Measurements from ENCODE around the gene ICAM3. TPM values are rescaled to one million over a fixed set of nuclear protein-coding genes. Genes with fewer than 3 reads are reported as not detected.

Gene ICAM3
- total and polyA plus RNA-seq, 10 of the 15 experiments (the other 5 are each of a cell fraction or from before 2014, with no cell fraction given): 5.5 to 152 (median 90.7) TPM

- RAD21 ChIA-PET (ENCODE audit: unreplicated experiment): interaction anchor here (0.6 to 1.7 kb wide), 3 partner anchors 16 to 156 kb away, joined by 3 read pairs; partner anchors contain the start of gene RAVER1
- H3K36me3 ChIP-seq (ENCODE audit: control insufficient read depth in 2 of 2, insufficient read depth in 2 of 2, low read length in 1 of 2): peaks cover 0 to 32% of the 10 kb centered on the region in 2 experiments; a peak in 3 of 4 replicates
- no peak for ATAC-seq
- WGBS (ENCODE audit: insufficient coverage, insufficient replicate concordance, low lambda C conversion rate, missing lambda C conversion rate): 86% methylated on average over 14 of the region's 15 CpGs
- FAIRE-seq: no peak
- H3K79me2 ChIP-seq (ENCODE audit: control insufficient read depth, insufficient read depth, low read length): peaks cover 6% of the 10 kb centered on the region
- no peak overlapping the region for H3K4me3 ChIP-seq
- no peaks in the 10 kb centered on the region for H3K9me3 ChIP-seq (replicated peaks; ENCODE audit: control insufficient read depth, insufficient read depth, low read length)
- POLR2A ChIA-PET: no interaction called here
- SMC1A ChIA-PET (ENCODE audit: uncharacterized antibody, unreplicated experiment): no interaction called here
- H3K4me1 ChIP-seq (ENCODE audit: control insufficient read depth, insufficient read depth, low read length): peaks cover 5% of the 10 kb centered on the region
- DNase-seq (ENCODE audit: low read depth, low spot score): no peak
- no peak overlapping the region for H3K27ac ChIP-seq (ENCODE audit: control insufficient read depth, insufficient read depth)
- H3K4me2 ChIP-seq (ENCODE audit: control insufficient read depth, insufficient read depth): no peak overlapping the region
- no peaks in the 10 kb centered on the region for H4K20me1 ChIP-seq (ENCODE audit: control insufficient read depth, insufficient read depth)
- in situ Hi-C loops (cut with MboI) (no loop called here), intact Hi-C loops (cut with micrococcal nuclease; ENCODE audit: unreplicated experiment) (no loop called here)
- H3K27me3 ChIP-seq (replicated peaks in 1 of 2; ENCODE audit: control insufficient read depth in 2 of 2, insufficient read depth in 2 of 2, low read length in 1 of 2): no peaks in the 10 kb centered on the region
- CTCF ChIA-PET: interaction anchor here (0.6 kb wide), 1 partner anchor 18 kb away, joined by 3 read pairs; no protein-coding TSS in a partner anchor
- no peak overlapping the region for H2AFZ ChIP-seq (ENCODE audit: control insufficient read depth, low read depth, low read length)
- BruUV-seq (replicated peaks): no TSS peak
- no peak overlapping the region for H3K9ac ChIP-seq (ENCODE audit: control insufficient read depth, insufficient read depth, low read length)
- no peak for TF ChIP-seq CEBPB (IDR thresholded peaks at IDR 0.05; ENCODE audit: borderline replicate concordance in 1 of 2, low read depth in 2 of 2, low read length in 2 of 2)
- no peak for TF ChIP-seq POU2F2 (IDR thresholded peaks at IDR 0.05; ENCODE audit: borderline replicate concordance, low read depth, low read length)
- TF ChIP-seq ZNF384 (IDR thresholded peaks at IDR 0.05; ENCODE audit: borderline replicate concordance, low read depth, low read length): no peak
- TF ChIP-seq EP300 (IDR thresholded peaks at IDR 0.05; ENCODE audit: borderline replicate concordance in 1 of 2, control insufficient read depth in 1 of 2, low read depth in 2 of 2, low read length in 2 of 2): no peak
- TF ChIP-seq TAF1 (IDR thresholded peaks at IDR 0.05; ENCODE audit: borderline replicate concordance, low read depth, low read length): no peak
- no peak for TF ChIP-seq RB1 (IDR thresholded peaks at IDR 0.05; ENCODE audit: borderline replicate concordance)
- no peak for TF ChIP-seq ZBTB33 (IDR thresholded peaks at IDR 0.05)
- no peak for TF ChIP-seq ZBTB4 (CRISPR knock-in tag; IDR thresholded peaks at IDR 0.05)
- no peak for TF ChIP-seq MYB (IDR thresholded peaks at IDR 0.05; ENCODE audit: borderline replicate concordance, low read depth, low read length)
- TF ChIP-seq RELA (IDR thresholded peaks at IDR 0.05; ENCODE audit: borderline replicate concordance, partially characterized antibody): no peak
- TF ChIP-seq POLR2AphosphoS5 (IDR thresholded peaks at IDR 0.05; ENCODE audit: low read length): no peak
- TF ChIP-seq MTA2 (IDR thresholded peaks at IDR 0.05; ENCODE audit: low read depth): no peak
- TF ChIP-seq MYC (IDR thresholded peaks at IDR 0.05; ENCODE audit: insufficient read depth, insufficient read length, insufficient replicate concordance, low read length, severe bottlenecking): no peak
- no peak for TF ChIP-seq ZNF592 (IDR thresholded peaks at IDR 0.05)
Observed at GRCh38 chr19:10317857-10318462, 21.5 kb downstream of the ICAM3 start.
